HEK293 (cell line): ENCODE data around the gene NFS1.

Experiments used
- CTCF ChIA-PET: fragments of 350-600 bp; formaldehyde crosslinking; extraction: SDS; loops from one replicate; lab custom pipeline; 2021; ENCODE audit warnings: antibody characterized with exemption; lab: Yijun Ruan, JAX
- POLR2A ChIA-PET: fragments of 300-600 bp; formaldehyde crosslinking; extraction: SDS; loops from one replicate; lab custom pipeline; 2020; ENCODE audit warnings: antibody characterized with exemption, inconsistent platforms; lab: Yijun Ruan, JAX
- H3K27ac ChIP-seq: fragments of 200-500 bp; sonication (Bioruptor generic); 2 replicates; pipeline ENCODE4 v1.5.1; 2014; ENCODE audit warnings: low read depth, low read length, control low read depth, inconsistent platforms; ENCODE audit errors: extremely low read depth
- H3K36me3 ChIP-seq, 2 experiments: fragments of 200-500 bp in 1 of 2; sonication (Bioruptor generic) in 1 of 2; 1 replicate in 1 of 2; 2 replicates in 1 of 2; pipeline ENCODE4 v1.5.1; 2014 to 2017; ENCODE audit warnings: inconsistent platforms in 2 of 2, low read length in 2 of 2; ENCODE audit not compliant: control insufficient read depth in 2 of 2, insufficient read depth in 1 of 2
- H3K4me1 ChIP-seq: fragments of 200-500 bp; sonication (Bioruptor generic); 2 replicates; pipeline ENCODE4 v1.5.1; 2014; ENCODE audit warnings: mild to moderate bottlenecking, low read length, inconsistent platforms; ENCODE audit not compliant: control insufficient read depth, insufficient read depth
- H3K4me3 ChIP-seq: 2 replicates; pipeline ENCODE4 v1.5.1; 2011; ENCODE audit warnings: low read depth, mild to moderate bottlenecking, control low read depth, low read length, moderate library complexity
- H3K9me3 ChIP-seq: fragments of 200-500 bp; sonication (Bioruptor generic); 2 replicates; pipeline ENCODE4 v1.5.1; 2014; ENCODE audit warnings: low read depth, low read length, inconsistent platforms; ENCODE audit not compliant: control insufficient read depth, insufficient read depth
- IKZF3 ChIP-seq: fragments of 450-650 bp; IDR thresholded peaks from 2 replicates; pipeline ENCODE4 v1.5.0; 2018; ENCODE audit warnings: missing biosample characterization, mild to moderate bottlenecking, missing genetic modification characterization, moderate library complexity
- SP2 ChIP-seq: fragments of 450-650 bp; formaldehyde crosslinking; IDR thresholded peaks from 2 replicates; pipeline ENCODE4 v1.5.1; 2016; ENCODE audit warnings: missing biosample characterization, missing genetic modification characterization
- ZNF169 ChIP-seq: fragments of 450-650 bp; formaldehyde crosslinking; IDR thresholded peaks from 2 replicates; pipeline ENCODE4 v1.5.1; 2016; ENCODE audit warnings: missing biosample characterization, missing genetic modification characterization
- ZNF19 ChIP-seq: fragments of 450-650 bp; formaldehyde crosslinking; IDR thresholded peaks from 2 replicates; pipeline ENCODE4; 2016; ENCODE audit warnings: missing biosample characterization, missing genetic modification characterization, low read depth
- ZNF416 ChIP-seq: fragments of 450-650 bp; formaldehyde crosslinking; IDR thresholded peaks from 2 replicates; pipeline ENCODE4 v1.5.1; 2016; ENCODE audit warnings: missing biosample characterization, missing genetic modification characterization
- TF ChIP-seq, protein P1 (sequence below): fragments of 450-650 bp; formaldehyde crosslinking; IDR thresholded peaks from 2 replicates; pipeline ENCODE4 v1.5.1; 2017; ENCODE audit warnings: missing biosample characterization, missing genetic modification characterization

Gene NFS1

DNA sequence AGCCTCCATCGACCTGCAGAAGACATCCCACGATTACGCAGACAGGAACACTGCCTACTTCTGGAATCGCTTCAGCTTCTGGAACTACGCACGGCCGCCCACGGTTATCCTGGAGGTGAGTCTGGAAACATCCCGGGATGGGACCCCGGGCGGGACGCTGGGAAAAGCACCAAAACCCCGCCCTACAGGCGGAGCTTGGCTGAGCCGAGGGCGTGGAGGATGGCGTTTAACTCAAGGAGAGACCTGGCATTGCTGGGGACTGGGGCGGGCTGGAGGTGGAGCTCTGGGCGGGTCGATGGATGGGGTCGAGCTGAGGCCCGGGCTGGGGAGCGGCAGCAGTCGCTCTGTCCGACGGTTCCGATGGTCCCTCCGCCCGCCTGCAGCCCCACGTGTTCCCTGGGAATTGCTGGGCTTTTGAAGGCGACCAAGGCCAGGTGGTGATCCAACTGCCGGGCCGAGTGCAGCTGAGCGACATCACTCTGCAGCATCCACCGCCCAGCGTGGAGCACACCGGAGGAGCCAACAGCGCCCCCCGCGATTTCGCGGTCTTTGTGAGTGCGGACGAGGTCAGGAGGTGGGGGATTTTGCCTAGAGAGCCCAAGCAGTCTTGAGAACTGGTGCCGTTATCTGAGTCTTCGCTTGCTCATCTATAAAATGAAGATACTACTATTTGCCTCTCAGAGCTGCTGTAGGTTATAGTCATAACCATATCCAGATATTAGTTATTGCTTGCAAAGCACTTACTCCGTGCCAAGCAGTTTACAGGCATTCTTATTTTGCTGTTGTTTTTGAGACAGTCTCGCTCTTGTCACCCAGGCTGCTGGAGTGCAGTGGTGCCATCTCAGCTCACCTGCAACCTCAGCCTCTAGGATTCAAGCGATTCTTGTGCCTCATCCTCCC, 79.7 kb downstream of the NFS1 start (continued):
- TF ChIP-seq, protein P1, sequence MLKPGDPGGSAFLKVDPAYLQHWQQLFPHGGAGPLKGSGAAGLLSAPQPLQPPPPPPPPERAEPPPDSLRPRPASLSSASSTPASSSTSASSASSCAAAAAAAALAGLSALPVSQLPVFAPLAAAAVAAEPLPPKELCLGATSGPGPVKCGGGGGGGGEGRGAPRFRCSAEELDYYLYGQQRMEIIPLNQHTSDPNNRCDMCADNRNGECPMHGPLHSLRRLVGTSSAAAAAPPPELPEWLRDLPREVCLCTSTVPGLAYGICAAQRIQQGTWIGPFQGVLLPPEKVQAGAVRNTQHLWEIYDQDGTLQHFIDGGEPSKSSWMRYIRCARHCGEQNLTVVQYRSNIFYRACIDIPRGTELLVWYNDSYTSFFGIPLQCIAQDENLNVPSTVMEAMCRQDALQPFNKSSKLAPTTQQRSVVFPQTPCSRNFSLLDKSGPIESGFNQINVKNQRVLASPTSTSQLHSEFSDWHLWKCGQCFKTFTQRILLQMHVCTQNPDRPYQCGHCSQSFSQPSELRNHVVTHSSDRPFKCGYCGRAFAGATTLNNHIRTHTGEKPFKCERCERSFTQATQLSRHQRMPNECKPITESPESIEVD = no peak
- TF ChIP-seq ZNF416 (tag by site-specific recombination) (no peak), ZNF169 (no peak)

DNA sequence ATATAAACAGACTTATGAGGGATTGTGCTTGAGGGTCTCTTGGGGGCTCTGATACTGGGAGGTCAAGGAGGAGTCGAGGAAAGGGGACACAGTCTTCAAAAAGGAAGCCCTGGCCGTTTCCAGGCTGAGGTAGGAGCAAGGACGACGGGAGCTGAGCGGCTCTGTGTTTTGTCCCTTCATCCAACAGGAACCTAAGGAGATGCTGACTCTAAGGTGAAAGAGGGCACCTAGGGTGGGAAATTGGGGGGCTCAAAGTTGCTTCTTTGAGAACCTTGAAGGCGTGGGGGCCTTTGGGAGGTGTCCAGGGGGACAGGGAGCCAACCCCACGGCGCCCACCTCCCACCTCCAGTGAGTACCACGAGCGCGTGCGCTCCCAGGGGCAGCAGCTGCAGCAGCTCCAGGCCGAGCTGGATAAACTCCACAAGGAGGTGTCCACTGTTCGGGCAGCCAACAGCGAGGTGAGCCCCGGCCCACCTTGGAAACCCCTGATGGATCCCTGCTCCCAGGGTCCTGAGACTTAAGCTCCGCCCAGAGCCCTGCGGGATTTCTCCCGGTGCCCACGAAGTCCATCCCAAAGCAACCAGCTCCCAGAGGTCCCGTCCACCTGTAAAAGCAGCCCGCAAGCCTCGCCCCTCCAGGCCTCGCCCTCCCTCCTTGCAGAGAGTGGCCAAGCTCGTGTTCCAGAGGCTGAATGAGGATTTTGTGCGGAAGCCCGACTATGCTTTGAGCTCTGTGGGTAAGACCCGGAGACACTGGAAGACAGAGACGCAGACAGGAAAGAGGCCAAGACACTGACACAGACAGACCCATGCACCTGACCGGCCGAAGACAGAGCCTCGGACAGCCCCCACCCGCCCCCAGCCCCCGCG, 80.7 kb downstream of the NFS1 start:
- Histone ChIP-seq H3K4me3 (peak overlapping the region; percentile 51), H3K36me3 (peaks cover 0 to 12% of the 10 kb centered on the region in 2 experiments; a peak in 1 of 3 replicates), H3K4me1 (no peaks in the 10 kb centered on the region), H3K27ac (no peak overlapping the region), H3K9me3 (no peaks in the 10 kb centered on the region)
- ChIA-PET POLR2A (interaction anchor here (0.6 to 1.7 kb wide), 8 partner anchors 13 to 163 kb away, joined by 3 to 13 read pairs (median 4); partner anchors contain the start of genes CEP250, CPNE1, ERGIC3 and RBM12), CTCF (interaction anchor here (0.5 to 1.9 kb wide), 11 partner anchors 7 to 124 kb away, joined by 3 to 16 read pairs (median 4); partner anchors contain the start of gene RBM39)
- TF ChIP-seq ZNF19 (tag by site-specific recombination) (no peak), IKZF3 (tag by site-specific recombination) (peak; percentile 34), SP2 (peak; percentile 3; the same call in 1 of the 2 replicates)
- TF ChIP-seq, protein P1 = no peak
